HCEC 1CT (cell line): ENCODE measurements around the gene RFTN1.

Experiments used
- DNase-seq: peaks from one replicate; pipeline ENCODE4 v3.0.0-alpha.2; 2017

The RFTN1 gene

DNA sequence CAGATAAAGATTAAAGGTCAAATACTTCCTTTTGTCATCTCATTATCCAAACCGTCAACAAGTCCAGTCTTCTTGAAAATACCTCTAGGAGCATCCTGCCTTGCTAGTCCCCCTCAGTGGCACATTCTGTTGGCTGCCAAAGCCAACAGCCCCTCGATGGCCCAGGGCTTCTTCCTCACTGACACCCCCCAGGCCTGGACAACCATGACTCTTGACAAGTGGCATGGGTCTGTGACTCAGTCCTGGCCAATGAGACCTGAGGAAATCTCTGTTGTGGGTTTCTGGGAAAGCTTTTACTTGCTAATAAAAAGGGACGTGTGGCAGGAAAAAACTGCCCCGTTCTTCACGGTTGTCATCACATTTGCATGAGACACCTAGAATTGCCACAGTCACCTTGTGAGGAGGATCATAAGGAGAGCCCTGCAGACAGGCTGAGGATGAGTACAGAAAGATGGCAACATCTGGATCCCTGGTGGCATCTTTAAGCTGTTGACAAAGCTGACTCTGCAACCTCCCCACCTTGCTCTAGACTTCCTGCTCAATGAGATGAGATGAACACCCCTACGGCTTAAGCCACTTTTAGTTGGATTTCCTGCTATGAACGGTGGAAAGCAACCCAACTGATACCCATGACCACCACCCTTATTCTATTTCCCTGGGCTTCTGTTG, 167.0 kb downstream of the RFTN1 start:
- DNase-seq: no peak

DNA sequence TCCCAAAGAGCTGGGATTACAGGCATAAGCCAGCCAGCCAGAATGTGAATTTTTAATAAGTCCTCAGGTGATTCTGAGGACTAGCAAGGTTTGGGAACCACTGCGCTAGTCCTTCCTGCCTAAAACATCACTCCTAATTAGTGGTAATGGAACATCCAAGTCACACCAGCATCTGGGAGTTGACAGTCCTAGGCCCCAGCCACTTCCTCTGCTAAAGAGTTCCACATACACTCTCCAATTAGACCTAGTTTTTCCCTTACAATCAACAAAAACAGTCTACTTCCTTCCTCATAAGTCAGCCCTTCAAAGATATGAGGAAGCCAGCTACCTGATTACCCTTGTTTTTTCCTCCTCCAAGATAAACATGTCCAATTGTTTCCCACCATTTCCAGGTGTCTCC, 170.4 kb downstream of the RFTN1 start:
- no peak for DNase-seq

DNA sequence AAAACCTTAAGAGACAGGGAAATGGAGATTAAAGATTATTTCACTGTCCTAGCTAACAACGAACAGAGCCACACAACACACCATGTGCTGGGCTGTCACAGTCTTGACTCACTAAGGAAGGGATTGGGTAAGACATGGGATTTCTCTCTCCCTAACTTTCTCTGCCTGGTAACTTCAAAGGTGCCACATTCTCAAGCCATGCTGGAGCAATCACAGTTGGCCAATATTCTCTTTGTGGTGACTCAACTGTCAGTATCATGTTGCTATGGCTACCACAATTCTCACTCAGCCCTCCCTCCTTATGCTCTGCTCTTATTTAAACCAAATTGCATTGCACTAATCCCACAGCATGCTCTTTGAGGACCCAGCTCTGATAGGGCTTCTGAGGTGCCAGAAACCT, 174.5 kb downstream of the RFTN1 start:
- DNase-seq: peak; percentile 95

DNA sequence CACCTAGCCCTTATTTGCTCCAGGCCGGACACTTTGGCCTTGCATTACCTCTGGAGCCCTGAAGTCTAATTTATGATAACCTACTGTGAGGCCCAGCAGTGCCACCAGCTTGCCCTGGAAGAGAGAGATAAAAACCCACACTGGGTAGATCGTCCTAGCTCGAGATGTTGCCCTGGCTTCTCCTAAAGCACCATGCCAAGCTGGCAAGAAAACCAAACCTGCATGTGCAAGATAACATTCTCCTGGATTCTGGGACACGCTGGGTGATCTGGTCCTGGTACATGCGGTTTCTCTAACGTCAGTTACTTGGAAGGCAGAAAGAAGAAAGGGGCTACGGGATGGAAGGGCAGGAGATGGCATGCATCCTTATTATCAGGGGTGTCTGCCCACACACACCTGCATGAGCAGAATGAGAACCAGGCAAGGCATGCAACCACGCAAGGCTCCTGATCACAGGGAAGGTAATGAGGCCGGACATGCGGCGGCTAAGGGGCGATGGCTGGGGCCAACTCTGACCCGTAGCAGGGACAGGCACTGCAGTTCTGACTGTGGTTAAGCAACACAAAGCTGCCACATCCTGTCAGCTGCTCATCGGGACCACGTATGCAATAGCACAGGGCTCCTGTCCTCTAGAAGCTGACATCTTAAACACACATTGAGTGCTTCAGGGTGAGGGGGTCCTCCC, 175.5 kb downstream of the RFTN1 start:
- DNase-seq: peak; percentile 9

DNA sequence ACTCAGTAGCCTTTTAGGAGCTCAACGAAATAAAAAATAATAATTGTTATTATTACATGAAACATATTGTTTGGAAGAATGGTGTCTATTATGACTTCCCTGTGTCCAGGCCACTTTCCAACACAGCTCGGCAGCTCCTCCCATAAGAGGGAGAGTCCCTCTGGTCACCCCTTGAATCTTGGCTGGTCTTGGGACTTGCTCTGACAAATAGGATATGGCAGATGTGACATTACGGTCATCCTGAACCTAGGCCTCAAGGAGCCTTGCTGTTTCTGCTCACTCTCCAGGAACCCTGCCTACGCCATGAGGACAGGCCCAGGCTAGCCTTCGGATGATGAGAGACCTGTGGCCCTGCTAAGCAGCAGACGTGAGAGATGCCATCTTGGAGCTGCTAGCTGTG, 176.7 kb downstream of the RFTN1 start:
- no peak for DNase-seq

DNA sequence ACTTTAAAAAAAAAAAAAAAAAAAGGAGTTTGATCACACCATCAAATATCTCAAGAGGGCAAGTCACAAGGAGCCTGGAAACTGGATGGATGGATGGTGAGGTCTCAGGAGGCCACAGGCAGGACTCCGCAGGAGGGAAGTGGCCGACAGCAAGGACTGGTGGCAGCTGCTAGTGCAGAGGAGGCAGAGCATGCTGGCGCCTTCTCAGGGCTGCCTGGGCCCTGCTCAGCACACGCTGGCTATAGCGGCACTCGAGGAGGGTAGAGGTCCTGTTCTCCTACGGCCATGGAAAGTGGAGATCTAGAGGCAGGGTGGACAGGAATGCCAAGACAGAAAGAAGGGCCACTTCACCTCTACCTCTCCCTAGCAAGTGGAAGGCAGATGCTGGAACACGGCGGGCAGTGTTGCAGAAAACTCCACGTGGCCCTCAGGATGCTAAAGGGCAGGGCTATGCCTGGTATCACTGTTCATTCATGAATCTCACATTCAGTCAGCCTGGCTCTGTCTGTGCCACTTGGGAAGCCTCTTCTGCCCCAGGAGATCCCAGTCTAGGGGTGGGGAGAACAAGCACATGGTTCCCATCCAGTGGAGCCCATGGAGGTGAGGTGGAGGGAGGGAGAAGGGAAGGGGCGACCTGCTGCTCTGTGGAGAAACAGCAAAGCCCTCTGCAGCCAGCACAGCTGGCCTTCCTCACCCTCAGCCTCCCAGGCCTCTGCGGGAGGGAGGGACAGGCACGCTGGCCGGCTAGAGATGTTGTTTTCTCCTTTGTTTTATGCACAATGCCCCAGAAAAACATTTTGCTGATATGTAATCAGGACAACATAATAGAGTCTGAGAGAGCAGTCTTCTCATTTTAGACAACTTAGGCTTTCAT, 177.5 kb downstream of the RFTN1 start:
- DNase-seq: no peak

DNA sequence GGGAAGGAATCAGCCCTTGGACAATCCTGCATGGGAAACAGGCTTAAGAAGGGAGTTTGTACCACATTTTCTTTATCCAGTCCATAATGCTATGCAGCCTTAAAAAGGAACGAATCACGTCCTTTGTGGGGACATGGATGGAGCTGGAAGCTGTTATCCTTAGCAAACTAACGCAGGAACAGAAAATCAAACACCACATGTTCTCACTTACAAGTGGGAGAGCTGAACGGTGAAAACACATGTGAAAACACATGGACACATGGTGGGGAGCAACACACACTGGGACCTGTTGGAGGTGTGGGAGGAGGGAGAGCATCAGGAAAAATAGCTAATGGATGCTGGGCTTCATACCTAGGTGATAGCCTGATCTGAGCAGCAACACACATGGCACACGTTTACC, 178.2 kb downstream of the RFTN1 start:
- DNase-seq: no peak

DNA sequence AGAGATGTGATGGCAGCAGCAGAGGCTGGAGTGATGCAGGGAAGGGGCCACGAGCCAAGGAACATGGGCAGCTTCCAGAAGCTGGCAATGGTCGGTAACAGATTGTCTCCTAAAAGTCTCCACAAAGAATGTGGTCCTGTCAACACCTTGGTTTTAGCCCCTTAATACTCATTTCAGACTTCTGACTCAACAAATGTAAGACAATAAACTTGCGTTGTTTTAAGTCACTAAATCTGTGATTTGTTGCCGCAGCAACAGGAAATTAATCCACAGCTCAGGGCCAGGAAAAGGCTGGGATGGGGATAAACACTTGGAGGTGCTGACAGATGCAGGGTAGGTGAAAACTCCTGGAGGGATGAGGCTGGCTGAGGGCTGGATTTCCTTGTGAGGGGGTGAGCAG, 178.6 kb downstream of the RFTN1 start:
- DNase-seq: no peak

DNA sequence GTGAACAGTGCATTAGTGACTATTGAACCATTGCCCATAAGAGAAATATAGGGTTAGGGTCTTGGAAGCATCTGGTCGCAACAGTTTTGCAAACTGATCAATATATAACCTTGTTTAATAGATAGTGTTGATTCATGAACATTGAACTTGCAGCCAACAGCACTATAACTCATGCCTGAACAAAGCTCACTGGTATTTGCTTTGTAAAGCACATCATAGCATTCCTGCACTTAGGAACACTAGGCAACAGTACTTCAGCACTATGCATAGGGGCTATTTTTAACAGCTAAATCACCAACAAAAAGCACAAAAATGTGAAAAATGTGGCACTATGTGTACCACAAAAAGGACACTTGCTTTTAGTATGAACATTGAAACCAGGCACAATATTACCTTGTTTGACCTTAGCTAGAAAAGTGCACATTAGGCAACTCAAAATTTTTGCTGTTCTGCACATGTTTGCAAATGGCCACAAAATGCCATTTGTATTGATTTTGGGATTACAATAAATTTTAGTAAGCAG, 180.5 kb downstream of the RFTN1 start:
- peak; percentile 50 for DNase-seq

DNA sequence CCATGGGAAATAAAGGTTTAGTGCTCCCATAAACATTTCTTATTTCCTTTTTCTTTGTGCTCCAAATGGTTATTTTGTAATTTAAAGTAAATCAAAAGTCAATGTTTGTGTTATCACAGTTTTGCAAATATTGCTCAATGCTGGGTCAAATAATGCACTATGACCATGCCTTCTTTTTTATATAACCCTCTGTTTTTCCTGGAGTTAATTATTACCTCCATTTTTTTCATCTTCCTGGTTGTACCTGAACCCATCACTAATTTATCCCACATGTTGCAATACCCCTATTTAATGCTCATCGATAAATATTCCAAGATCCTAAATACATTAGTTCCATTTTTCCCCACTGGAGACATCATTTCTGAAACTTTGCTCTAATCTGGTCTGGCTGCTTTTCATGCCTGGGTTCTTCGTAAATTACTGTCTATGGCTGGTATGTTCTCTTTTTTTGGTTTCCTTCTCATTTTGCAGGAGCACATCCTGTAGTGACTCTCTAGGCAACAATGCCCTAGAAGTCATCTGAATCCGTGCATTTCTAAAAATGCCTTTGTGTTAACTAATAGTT, 182.1 kb downstream of the RFTN1 start:
- DNase-seq: no peak

DNA sequence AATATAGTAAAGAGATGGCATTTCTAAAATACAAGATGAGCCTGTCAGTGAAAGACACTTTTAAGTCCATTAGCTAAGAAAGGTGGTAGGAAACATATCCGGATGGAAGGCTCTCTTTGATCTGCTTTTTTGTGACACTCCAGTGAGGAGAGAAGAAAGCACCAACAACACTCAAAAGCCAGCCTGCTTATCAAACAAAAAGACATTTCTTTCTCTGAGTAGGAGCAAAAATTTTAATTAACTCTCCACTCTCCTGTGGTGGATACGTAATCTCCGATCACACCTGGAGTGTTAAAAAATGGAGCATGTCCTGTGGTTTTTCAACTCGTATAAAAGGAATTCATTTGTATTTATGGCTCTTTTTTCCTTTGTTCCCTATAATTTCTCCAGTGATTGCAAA, 183.1 kb downstream of the RFTN1 start:
- no peak for DNase-seq

DNA sequence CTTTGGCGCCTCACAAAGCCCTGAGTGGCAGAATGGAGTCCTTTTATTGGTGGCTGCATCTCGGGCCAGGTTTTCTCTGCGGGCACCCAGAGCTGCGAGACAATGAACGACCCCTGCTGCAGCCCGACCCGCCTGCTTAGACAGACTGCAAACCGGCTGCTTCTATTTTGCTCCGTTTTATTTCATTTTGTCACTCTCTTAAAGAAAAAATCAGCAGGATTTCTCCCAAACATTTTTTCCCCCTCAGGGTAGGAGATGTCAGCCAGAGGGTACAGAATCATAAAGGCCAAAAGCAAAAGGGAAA, 183.7 kb downstream of the RFTN1 start:
- no peak for DNase-seq

DNA sequence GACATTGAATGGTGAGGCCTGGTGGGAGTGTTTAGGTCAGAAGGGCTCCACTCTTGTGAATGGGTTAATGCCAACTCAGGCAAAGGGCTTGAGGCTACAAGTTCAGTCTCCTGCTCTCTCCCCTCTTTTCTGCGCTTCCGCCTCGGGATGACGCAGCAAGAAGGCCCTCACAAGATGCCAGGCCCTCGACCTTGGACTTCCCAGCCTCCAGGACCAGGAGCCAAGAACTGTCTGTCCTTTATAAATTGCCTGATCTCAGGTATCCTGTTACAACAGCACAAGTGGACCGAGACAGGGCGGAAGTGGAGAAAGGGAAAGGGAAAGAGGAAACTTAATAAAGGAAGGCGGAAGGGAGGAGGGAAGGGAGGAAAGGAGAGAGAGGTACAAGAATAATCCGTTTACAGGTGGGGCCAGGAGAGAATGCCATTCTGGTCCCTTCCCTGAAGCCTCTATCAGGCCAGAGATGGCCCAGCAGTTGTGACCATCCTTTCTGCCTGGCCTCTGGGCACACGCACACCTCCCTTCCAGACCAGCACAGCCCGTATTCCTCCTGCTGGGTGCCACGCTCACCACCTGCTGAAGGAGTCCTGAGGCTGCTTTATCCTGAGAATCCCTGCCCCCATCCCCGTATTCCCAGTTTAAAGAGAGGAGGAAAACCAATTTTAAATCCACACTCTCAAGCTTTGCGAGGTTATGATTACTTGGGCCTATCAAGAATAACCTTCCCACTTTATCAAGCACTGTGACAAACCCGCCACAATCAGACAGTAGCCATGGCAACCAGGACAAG, 184.3 kb downstream of the RFTN1 start:
- no peak for DNase-seq

DNA sequence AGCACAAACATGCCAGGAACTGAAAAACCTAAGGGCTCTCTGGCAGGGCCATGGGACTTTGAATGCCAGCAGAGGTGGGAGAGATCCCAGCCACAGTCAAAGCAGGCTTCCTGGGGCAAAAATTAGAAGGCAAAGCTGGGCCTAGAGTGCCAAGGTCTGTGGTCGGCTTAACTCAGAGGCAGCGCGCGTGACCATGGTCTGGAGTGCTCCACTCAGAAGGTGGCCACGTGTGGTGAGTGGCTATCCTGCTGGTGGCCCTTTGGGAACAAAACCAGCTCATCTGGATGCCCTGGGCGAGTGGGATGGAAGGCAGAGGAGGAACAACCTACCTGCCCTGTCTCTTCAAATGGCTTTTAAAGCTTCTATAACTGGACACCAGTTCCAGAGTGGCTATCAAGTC, 185.4 kb downstream of the RFTN1 start:
- DNase-seq: no peak

DNA sequence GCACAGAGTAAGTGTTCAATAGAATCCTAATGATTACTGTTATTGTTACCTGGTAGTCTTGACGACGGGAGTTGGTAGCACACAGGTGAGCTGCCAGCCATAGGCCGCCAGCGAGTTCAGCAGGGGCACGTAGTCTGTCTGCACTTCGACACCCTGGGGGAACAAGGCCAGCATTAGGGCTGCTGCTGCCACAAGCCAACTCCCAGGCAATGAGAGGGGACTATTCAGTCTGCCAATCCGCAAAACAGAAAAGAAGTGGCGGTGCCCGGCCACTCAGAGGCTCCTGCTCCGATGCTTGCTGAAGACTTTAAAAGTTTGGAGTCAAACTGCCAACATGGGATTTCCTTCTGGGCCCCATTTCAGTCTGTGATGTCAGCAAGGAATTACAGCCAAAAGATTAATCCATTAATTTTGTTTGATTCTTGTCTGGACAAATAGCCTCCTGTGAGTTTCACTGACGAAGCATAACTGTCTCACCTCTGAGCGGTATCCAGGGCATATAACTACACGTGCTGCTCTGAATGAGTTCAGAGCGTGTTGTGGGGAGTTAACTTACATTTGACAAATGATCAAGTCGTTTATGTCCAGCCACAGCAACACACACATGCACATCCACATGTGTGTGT, 186.7 kb downstream of the RFTN1 start:
- no peak for DNase-seq

DNA sequence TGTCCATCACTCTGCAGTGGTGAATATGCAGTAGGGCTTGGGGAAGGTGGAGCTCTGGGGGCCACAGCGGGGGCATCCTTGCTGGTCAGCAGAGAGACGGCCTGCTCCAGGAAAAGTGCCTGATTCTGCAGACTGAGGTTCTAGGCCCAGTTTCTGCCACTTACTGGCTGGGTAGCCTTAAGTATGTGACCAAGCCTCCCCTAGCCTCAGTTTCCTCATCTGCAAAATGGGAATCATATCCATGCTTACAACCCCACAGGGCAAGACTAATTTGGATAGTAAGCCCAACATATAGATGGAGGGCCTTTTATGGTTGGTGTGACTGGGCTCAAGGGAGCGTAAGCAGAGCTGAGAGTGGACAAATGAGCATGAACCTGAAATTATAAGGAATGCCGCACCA, 187.6 kb downstream of the RFTN1 start:
- DNase-seq: no peak

DNA sequence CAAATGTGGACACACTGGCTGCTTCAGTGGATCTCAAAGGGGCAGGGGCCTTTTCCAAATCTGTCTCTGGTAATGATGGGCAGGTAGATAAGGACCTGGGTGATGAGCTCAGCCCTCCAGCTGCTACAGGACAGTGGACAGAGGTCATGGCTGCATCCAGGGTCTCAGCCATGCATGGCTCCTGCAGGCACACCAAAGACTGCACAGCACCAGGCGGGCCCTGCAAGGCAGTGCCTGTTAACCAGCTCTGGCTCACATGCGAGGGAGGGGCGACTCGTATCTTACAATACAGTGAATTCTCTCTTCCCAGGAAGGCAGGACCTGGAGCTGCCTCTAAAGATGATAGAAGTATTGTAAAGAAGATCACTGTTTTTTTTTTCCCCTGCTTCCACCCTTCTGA, 189.8 kb downstream of the RFTN1 start:
- no peak for DNase-seq

DNA sequence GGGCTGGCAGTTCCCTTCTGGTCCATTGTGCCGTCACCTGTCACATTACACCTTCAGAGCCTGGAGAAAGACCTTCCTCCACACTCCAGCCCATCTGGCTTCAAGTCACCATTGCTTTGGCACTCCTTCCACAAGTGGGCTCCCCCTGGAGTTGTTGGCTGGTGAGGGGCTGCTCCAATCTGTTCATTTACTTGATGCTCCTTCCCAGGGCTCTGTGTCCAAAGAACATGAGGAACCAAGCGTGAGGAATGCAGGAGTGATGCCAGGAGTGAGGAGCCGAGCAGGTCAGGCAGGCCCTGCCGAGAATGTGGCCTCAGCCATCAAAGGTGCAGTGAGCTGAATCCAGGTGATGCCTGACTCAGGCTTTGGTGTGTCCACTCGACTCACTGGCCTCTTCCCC, 191.3 kb downstream of the RFTN1 start:
- DNase-seq: no peak

DNA sequence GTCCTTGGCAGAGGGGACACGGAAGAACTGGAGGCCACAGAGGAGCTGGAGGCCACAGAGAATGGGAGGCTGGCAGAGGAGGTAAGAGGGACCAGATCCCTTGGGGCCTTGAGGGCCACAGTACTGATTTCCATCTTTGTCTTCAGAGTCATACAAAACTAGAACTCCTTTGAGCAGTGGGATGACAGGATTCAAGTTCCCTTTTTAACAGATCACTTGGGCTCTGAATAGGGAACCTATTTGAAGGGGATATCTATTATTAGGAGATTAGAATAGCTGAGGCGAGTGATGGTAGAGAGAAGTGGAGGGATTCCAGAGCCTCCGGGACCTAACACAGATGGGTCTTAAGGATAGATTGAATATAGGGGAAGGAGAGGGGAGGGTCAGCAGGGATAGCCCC, 192.8 kb downstream of the RFTN1 start:
- no peak for DNase-seq

DNA sequence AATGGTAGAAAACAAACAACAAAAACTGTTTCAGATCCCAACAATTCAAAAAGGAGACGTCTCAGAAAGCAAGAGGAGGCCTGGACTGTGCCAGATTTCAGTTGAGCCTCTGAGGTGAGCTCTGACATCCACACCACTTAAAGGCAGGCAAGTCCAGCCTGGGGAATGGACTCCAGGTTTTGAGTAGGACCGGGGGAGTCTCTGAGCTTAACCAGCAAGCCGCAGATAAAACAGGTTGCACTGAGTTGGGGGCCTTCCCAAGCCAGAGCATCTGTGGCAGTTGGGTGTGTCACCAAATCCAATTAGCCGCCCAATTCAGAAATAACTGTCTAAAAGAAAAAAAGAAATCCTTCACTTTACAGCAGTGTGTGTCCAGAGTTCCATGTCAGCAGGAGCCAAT, 193.8 kb downstream of the RFTN1 start:
- no peak for DNase-seq

DNA sequence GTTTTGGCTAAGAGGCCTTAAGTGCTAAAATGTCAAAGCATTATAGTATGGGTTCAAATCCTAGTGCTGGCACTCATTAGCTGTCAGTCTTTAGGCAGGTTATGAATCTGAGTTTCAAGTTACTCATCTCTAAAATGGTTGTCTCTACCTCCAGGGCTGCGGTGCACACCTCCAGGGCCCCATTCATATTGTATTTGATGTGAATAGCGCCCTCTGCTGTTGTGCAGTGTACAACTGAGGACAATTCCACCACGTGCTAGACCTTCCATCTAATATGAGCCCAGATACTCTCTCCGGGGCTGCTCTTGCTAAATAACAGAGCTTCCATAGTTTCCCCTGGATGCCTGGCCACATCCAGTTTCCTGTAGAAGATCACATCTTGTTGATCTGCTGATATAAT, 194.2 kb downstream of the RFTN1 start:
- no peak for DNase-seq

DNA sequence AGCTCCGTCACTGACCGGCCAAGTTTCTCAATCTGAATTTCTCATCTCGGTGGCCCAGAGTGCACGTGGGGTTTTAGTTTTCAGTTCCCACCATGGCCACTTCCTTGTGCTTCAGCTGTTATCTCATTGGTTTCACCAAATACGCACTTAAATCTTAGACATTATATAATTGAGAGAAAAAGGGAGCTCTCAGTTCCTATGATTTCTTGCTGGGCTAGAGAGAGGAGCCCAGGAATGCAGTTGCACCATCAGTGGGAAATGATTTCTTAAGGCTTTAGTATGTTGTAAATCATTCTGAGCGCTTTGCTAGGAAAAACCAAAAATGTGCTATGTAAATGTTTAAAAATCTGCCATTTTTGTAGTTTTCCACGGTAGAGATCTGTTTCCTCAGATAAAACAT, 195.3 kb downstream of the RFTN1 start:
- no peak for DNase-seq
